ENCODE data around the gene ELANE.

DNA sequence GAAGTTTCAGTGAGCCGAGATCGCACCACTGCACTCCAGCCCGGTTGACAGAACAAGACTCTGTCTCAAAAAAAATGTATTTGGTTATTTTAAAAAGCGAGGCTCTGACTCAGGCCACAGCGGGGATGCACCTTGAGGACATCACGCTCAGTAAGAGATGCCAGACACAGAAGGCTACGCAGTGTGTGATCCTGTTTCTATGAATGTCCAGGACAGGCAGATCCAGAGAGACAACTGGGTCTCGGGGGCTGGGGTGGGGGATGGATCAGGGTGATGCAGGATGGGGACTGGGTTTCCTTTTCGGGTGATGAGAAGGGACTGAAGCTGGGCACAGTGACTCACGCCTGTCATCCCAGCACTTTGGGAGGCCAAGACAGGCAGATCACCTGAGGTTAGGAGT lies 35.5 kb downstream of the ELANE start:
- TF ChIP-seq, protein P1, sequence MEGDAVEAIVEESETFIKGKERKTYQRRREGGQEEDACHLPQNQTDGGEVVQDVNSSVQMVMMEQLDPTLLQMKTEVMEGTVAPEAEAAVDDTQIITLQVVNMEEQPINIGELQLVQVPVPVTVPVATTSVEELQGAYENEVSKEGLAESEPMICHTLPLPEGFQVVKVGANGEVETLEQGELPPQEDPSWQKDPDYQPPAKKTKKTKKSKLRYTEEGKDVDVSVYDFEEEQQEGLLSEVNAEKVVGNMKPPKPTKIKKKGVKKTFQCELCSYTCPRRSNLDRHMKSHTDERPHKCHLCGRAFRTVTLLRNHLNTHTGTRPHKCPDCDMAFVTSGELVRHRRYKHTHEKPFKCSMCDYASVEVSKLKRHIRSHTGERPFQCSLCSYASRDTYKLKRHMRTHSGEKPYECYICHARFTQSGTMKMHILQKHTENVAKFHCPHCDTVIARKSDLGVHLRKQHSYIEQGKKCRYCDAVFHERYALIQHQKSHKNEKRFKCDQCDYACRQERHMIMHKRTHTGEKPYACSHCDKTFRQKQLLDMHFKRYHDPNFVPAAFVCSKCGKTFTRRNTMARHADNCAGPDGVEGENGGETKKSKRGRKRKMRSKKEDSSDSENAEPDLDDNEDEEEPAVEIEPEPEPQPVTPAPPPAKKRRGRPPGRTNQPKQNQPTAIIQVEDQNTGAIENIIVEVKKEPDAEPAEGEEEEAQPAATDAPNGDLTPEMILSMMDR (IDR thresholded peaks at IDR 0.05): no peak
- TF ChIP-seq POLR2A (IDR thresholded peaks at IDR 0.05): no peak

Measured in prostate gland (tissue), 2 donors.